ENCODE results near the gene PTOV1.
A peak's percentile ranks its signal among the peaks of the same experiment; 100 is the strongest.
"Not testable (repeated sequence)": the region's sequence is repeated elsewhere in the genome, so short reads cannot be mapped to it uniquely, and the experiment has no call there.

The PTOV1 gene

DNA sequence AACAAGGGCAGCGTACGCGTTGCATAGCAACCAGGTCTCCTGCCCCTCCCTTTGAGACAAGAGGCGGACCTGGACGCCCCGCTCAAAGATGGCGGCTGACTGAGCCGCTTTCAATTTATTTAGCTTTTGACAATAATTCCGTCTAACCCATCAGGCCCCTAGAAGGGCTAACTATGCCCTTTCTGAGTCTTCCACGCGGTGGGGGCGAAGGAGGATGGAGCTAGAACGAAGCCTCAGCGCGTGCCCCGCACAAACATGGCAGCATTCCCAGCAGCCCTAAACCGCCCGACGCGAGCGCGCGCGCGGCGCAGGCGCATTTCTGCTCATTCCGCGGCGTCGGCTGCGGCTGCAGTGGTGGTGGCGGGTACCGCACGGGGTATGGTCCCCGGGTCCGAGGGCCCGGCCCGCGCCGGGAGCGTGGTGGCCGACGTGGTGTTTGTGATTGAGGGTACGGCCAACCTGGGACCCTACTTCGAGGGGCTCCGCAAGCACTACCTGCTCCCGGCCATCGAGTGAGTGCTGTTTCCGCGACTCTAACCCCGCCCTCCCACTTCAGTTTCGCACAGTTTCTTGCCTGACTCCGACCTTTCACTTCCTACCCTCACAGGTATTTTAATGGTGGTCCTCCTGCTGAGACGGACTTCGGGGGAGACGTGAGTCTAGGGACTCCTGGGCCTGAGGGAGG is 32.9 kb upstream of the PTOV1 start, which contains the start of gene MED25:
Gene MED25, plus strand, starts transcription at position 326 of the 685 bp plus-strand sequence. Its CDS starts 53 bp downstream, at position 379.
- peak; percentile 77 to 79 for DNase-seq (ENCODE audit: low read depth in 2 of 2)

DNA sequence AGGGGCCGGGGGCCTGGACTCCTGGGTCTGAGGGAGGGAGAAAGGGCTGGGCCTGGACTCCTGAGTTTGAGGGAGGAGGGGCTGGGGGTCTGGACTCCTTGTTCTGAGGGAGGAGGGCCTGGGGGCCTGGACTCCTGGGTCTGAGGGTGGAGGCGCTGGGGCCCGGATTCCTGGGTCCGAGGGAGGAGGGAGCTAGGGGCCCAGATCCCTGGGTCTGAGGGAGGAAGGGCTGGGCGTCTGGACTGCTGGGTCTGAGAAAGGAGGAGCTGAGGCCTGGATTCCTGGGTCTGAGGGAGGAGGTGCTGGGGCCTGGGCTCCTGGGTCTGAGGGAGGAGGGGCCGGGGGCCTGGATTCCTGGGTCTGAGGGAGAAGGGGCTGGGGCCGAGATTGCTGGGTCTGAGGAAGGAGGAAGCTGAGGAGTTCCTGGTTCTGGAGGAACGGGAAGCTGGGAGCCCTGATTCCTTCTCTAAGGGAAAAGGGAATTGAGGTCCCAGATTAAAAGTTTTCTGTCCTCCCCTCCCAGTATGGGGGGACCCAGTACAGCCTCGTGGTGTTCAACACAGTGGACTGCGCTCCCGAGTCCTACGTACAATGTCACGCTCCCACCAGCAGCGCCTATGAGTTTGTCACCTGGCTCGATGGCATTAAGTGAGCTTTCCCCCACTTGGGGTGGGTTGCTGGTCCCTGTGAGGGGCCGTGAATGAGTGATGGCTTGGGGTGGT is 32.1 kb upstream of the PTOV1 start:
- DNase-seq (ENCODE audit: low read depth in 2 of 2) = no peak

- DNase-seq (ENCODE audit: low read depth in 2 of 2) = not testable (repeated sequence)
These were observed 31.4 kb upstream of the PTOV1 start for GRCh38 chr19:49819452-49820115.

GRCh38 chr19:49820125-49820524 is 30.8 kb upstream of the PTOV1 start:
- no peak for DNase-seq (ENCODE audit: low read depth in 2 of 2)

DNA sequence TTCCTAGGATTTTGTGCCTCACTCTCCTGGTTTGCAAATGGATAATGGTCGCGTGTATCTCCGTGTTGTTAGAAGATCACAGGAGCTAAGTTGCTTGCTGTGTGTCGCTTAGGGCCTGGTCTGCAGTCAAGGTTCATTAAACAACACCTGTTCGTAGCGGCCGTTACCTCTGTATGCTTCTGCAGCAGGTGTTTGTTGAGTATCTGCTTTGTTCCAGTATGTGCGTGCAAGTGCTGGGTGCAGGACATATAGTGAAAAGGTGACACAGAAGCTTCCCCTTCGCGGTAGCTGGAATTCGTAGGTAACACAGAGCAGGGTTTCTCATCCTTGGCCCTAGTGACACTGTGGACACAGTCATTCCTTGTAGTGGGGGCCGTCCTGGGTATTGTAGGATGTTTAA is 27.5 kb upstream of the PTOV1 start:
- no peak for DNase-seq (ENCODE audit: low read depth in 2 of 2)

DNA sequence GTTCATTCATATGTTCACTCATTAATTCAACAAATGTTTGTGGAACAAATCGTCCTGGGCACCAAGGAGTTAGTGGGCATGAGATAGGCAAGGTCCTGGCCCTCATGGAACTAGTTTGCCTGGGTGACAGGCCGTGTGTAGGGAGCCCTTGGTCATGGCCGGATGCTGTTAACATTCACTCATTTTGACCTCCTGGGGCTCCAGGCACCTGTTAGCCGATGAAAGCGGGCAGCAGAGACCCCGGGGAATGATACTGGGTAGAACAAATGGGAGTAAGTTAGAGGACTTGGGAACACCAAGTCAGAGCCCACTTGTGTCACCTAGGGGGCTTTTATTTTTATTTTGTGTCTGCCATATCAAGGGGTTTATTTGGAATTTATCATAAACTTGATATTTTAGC is 26.3 kb upstream of the PTOV1 start:
- DNase-seq (ENCODE audit: low read depth in 2 of 2) = no peak

- no peak for DNase-seq (ENCODE audit: low read depth in 2 of 2)
These were observed 23.9 kb upstream of the PTOV1 start for GRCh38 chr19:49827034-49827433.

GRCh38 chr19:49829200-49829599 is 21.8 kb upstream of the PTOV1 start:
- no peak for DNase-seq (ENCODE audit: low read depth in 2 of 2)

DNA sequence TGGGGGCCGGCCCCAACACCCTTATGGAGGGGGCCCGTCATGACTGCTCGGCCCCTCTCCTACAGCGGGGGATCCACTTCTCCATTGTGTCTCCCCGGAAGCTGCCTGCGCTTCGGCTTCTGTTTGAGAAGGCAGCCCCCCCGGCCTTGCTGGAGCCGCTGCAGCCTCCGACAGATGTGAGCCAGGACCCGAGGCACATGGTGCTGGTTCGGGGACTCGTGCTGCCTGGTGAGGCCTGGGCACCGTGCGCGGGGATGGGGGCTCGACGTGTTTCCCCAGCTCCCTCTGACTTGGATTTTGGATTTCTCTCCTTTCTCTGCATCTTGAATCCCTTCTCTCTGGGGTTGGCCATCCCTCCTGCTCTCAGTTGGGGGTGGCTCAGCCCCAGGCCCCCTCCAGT is 21.2 kb upstream of the PTOV1 start:
- DNase-seq (ENCODE audit: low read depth in 2 of 2) = no peak

- DNase-seq (ENCODE audit: low read depth in 2 of 2) = no peak
These were observed 20.2 kb upstream of the PTOV1 start for GRCh38 chr19:49830766-49831165.

DNA sequence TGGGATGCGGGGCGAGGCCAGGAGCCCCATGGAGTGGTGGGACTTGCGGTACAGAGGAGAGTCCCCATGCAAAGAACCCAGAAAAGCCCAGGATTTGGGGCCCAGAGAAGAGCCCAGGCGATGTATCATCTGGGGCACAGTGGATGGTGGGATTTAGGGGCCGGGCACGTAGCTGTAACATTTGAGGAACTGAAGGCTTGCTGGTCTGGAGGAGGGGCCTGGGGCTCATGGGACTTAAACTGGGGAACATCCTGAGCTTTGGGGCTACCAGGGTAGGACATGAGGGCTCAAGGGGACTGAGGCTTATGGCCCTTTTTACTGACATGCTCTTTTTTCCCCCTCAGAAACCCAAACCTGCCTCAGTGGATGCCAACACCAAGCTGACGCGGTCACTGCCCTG is 19.4 kb upstream of the PTOV1 start:
- DNase-seq (ENCODE audit: low read depth in 2 of 2) = no peak

DNA sequence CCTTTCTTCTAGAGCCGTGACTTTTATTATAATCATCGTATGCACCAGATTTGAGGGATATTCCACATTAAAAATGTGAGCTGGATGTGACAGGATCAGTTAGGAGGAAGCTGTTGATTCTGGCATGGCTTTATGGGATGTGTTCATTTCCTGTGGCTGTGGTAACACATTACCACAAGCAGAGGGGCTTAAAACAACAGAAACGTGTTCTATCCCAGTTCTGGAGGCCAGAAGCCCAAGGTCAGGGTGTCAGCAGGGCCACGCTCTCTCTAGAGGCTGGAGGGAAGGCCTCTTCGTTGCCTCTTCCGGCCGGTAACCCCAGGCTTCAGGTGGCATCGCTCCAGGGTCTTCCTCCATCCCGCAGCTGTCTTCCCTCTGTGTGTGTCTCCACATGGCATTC is 18.4 kb upstream of the PTOV1 start:
- no peak for DNase-seq (ENCODE audit: low read depth in 2 of 2)

GRCh38 chr19:49833599-49833998 is 17.4 kb upstream of the PTOV1 start:
- DNase-seq (ENCODE audit: low read depth in 2 of 2) = no peak

GRCh38 chr19:49835562-49835961 is 15.4 kb upstream of the PTOV1 start:
- DNase-seq (ENCODE audit: low read depth in 2 of 2) = no peak

DNA sequence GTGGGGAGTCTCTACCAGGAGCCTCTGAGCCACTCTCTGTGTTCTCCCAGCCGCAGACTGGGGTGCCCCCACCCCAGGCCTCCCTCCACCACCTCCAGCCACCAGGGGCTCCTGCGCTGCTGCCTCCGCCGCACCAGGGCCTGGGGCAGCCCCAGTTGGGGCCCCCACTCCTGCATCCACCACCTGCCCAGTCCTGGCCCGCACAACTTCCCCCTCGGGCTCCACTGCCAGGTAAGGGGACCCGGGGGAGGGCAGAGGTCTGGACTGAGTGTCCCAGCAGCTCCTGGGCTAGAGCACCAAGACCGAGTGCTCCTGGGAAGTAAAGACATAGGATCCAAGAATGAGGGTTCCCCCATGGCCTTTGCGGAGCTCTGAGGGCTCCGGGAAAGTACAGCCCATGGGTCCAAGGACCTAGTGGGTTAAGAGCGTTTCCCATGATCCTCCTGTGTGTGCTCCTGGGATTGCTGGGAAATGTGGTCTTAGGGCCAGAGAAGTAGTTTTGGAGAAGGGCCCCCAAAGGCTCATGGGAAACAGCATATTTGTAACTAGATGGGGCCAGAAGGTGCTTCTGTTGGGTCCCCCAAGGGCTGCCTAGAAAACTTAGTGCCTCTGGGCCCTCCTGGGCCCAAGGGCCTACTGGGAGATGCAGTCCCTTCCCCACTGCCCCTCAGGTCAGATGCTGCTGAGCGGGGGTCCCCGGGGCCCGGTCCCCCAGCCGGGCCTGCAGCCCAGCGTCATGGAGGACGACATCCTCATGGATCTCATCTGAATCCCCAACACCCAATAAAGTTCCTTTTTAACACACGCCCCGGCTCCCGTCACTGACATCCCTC is 14.6 kb upstream of the PTOV1 start:
- DNase-seq (ENCODE audit: low read depth in 2 of 2) = no peak

GRCh38 chr19:49837009-49837310 is 14.0 kb upstream of the PTOV1 start:
- no peak for DNase-seq (ENCODE audit: low read depth in 2 of 2)

DNA sequence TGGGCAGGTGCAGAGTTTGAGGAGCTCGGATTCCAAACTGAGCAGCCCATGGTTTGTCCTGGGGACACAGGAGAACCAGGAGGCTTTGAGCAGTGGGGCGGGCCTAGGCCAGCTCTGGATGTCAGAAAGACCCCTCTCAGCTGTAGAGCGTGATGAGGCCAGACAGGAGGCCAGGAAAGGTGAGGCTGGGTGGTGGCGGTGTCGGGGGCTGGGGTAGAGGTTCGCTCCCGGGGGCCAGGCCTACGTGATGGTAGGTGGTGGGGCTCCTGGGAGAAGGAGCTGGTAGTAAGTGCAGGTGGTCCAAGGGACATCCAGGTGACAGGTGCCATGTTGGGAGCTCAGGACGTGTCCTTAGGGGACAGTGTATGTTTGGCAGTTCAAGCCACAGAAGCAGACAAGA is 13.5 kb upstream of the PTOV1 start:
- DNase-seq (ENCODE audit: low read depth in 2 of 2) = no peak

- DNase-seq (ENCODE audit: low read depth in 2 of 2) = no peak
These were observed 11.9 kb upstream of the PTOV1 start for GRCh38 chr19:49838885-49839588.

DNA sequence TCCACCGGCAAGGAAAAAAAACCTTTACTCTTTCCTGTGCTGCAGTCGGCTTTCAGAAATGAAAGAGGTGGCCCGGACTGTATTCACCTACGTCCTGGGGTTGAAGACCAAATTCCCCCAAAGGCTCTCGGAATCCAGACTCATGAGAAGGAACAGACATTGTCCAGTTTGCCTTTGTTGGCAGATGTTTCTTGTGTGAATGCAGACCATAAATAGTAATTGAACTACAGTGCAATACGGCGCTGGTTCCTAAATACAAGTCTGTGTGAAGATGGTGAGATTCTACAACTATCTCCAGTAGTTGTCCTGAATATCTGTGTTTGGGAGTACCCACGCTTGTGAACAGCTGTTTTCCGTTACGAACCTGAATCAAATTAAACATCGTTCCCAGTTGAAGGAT is 11.2 kb upstream of the PTOV1 start:
- no peak for DNase-seq (ENCODE audit: low read depth in 2 of 2)

DNA sequence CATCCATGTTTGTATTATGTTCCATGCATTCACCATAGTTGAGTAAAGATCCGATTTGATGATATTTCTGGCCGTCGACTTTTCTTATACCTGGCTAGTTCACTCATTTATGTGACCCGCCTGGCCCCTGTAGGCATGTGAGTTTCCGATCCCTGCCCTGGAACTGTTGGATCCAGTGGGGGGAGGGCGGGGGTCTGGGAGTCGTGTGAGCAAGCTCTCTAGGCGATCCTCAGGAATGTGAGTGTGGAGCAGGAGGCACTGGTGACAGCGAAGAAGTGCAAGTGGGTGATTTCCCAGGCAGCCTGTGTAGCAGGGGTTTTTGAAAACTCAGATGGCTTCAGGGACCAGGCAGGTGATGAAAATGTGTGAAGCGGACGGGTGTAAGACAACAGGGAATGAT is 10.6 kb upstream of the PTOV1 start:
- DNase-seq (ENCODE audit: low read depth in 2 of 2) = no peak

GRCh38 chr19:49840736-49841249 is 10.2 kb upstream of the PTOV1 start:
- DNase-seq (ENCODE audit: low read depth in 2 of 2) = no peak

Measured in stimulated activated CD8-positive, alpha-beta memory T cell treated with anti-CD3 and anti-CD28 coated beads, Interleukin-2, amount 100 ng/mL, for 48 hours (primary cell).